ENCODE data around the gene PPARD.

- TF ChIP-seq POLR2A (IDR thresholded peaks at IDR 0.05): no peak
- TF ChIP-seq CTCF (IDR thresholded peaks at IDR 0.05): no peak
- no peak for TF ChIP-seq EP300 (IDR thresholded peaks at IDR 0.05)
- no peak for TF ChIP-seq POLR2AphosphoS5 (IDR thresholded peaks at IDR 0.05)
Measured at GRCh38 chr6:35367646-35368037, 25.3 kb downstream of the PPARD start.

Data from gastroesophageal sphincter (tissue), 3 donors.